Loucy (cell line): ENCODE data around the gene RPA1.

ENCODE experiments used
- H2AFZ ChIP-seq: fragments of 200-600 bp; sonication (generic); 2 replicates; pipeline ENCODE4 v1.6.0; 2016; ENCODE audit warnings: antibody characterized with exemption, mild to moderate bottlenecking, low read length, moderate library complexity
- H3F3A ChIP-seq: fragments of 200-600 bp; 2 replicates; pipeline ENCODE4 v1.6.0; 2016; ENCODE audit warnings: antibody characterized with exemption, low read depth, mild to moderate bottlenecking
- H3K27me3 ChIP-seq: fragments of 200-600 bp; sonication (generic); 2 replicates; pipeline ENCODE4 v1.6.1; 2014; ENCODE audit warnings: low read length, mild to moderate bottlenecking; ENCODE audit not compliant: insufficient read depth, poor library complexity, severe bottlenecking
- H3K36me3 ChIP-seq: fragments of 200-600 bp; sonication (generic); 2 replicates; pipeline ENCODE4 v1.6.1; 2016; ENCODE audit warnings: low read length; ENCODE audit not compliant: insufficient read depth
- H3K4me1 ChIP-seq: fragments of 200-600 bp; sonication (generic); 2 replicates; pipeline ENCODE4 v1.5.1; 2014; ENCODE audit warnings: low read length, mild to moderate bottlenecking; ENCODE audit not compliant: insufficient read depth, poor library complexity, severe bottlenecking
- H3K4me2 ChIP-seq: fragments of 200-600 bp; sonication (generic); 2 replicates; pipeline ENCODE4 v1.6.0; 2014; ENCODE audit warnings: antibody characterized with exemption, low read length, low read depth, mild to moderate bottlenecking; ENCODE audit not compliant: poor library complexity, severe bottlenecking
- H3K4me3 ChIP-seq: fragments of 200-600 bp; sonication (generic); 2 replicates; pipeline ENCODE4 v1.5.1; 2014; ENCODE audit warnings: low read length, mild to moderate bottlenecking, mixed read lengths; ENCODE audit not compliant: poor library complexity, severe bottlenecking
- H3K79me2 ChIP-seq: fragments of 200-600 bp; sonication (generic); 2 replicates; pipeline ENCODE4 v1.6.1; 2014; ENCODE audit warnings: low read length; ENCODE audit not compliant: insufficient read depth
- H3K9ac ChIP-seq: fragments of 200-600 bp; sonication (generic); 2 replicates; pipeline ENCODE4 v1.6.0; 2014; ENCODE audit warnings: mild to moderate bottlenecking, low read depth, low read length, moderate library complexity; ENCODE audit not compliant: poor library complexity, severe bottlenecking
- H3K9me2 ChIP-seq: fragments of 200-600 bp; sonication (generic); replicated peaks from 2 replicates; pipeline ENCODE4 v1.6.1; 2016; ENCODE audit warnings: low read depth, low read length, mixed read lengths
- H3K9me3 ChIP-seq: fragments of 200-600 bp; sonication (generic); 2 replicates; pipeline ENCODE4 v1.6.1; 2014; ENCODE audit warnings: mild to moderate bottlenecking, antibody characterized with exemption, low read length, low read depth; ENCODE audit not compliant: insufficient read depth
- H4K20me1 ChIP-seq: fragments of 200-600 bp; sonication (generic); 2 replicates; pipeline ENCODE4 v1.6.0; 2014; ENCODE audit warnings: antibody characterized with exemption, low read length, mild to moderate bottlenecking; ENCODE audit not compliant: insufficient read depth, poor library complexity, severe bottlenecking
- CTCF ChIP-seq: fragments of 200-600 bp; sonication (generic); conservative IDR thresholded peaks from 2 replicates; pipeline ENCODE4 v1.5.1; 2014; ENCODE audit warnings: mild to moderate bottlenecking, antibody characterized with exemption, low read length
- EZH2phosphoT487 ChIP-seq: fragments of 200-600 bp; IDR thresholded peaks from 2 replicates; pipeline ENCODE4 v1.6.1; 2018; ENCODE audit warnings: antibody characterized with exemption, mild to moderate bottlenecking, moderate library complexity, borderline replicate concordance

Gene RPA1

GRCh38 chr17:1787301-1787902, 42.4 kb upstream of the RPA1 start:
- Histone ChIP-seq H3F3A (no peaks in the 10 kb centered on the region), H3K36me3 (peaks cover 47% of the 10 kb centered on the region; the same call in 1 of the 2 replicates)

GRCh38 chr17:1789936-1790335, 39.9 kb upstream of the RPA1 start:
- no peak overlapping the region for H3K9ac ChIP-seq
- no peaks in the 10 kb centered on the region for H3K4me1 ChIP-seq
- H2AFZ ChIP-seq, result no peak overlapping the region

More at GRCh38 chr17:1787301-1787902, 42.4 kb upstream of the RPA1 start:
- H3K27me3 ChIP-seq, result no peaks in the 10 kb centered on the region
- H3K4me1 ChIP-seq, result no peaks in the 10 kb centered on the region
- H4K20me1 ChIP-seq, result no peaks in the 10 kb centered on the region
- no peaks in the 10 kb centered on the region for H3K9me3 ChIP-seq
- H3K9me2 ChIP-seq, result no peaks in the 10 kb centered on the region
- no peaks in the 10 kb centered on the region for H3K79me2 ChIP-seq
- no peak overlapping the region for H3K9ac ChIP-seq
- H3K4me2 ChIP-seq, result no peak overlapping the region
- no peak overlapping the region for H3K4me3 ChIP-seq
- H2AFZ ChIP-seq, result no peak overlapping the region
- no peak for TF ChIP-seq CTCF
- TF ChIP-seq EZH2phosphoT487, result no peak

GRCh38 chr17:1792495-1793446, 37.0 kb upstream of the RPA1 start:
- Histone ChIP-seq H3K79me2 (peaks cover 18% of the 10 kb centered on the region; the same call in 1 of the 2 replicates), H3K27me3 (no peaks in the 10 kb centered on the region), H3K4me2 (no peak overlapping the region), H3K9ac (no peak overlapping the region), H3F3A (no peaks in the 10 kb centered on the region), H3K9me2 (no peaks in the 10 kb centered on the region), H3K4me3 (no peak overlapping the region), H3K9me3 (no peaks in the 10 kb centered on the region), H3K4me1 (no peaks in the 10 kb centered on the region), H2AFZ (no peak overlapping the region), H4K20me1 (no peaks in the 10 kb centered on the region), H3K36me3 (peaks cover 4% of the 10 kb centered on the region; the same call in 1 of the 2 replicates)
- TF ChIP-seq CTCF (no peak), EZH2phosphoT487 (no peak)

More at GRCh38 chr17:1789936-1790335, 39.9 kb upstream of the RPA1 start:
- no peaks in the 10 kb centered on the region for H3K27me3 ChIP-seq
- no peaks in the 10 kb centered on the region for H3K9me2 ChIP-seq
- TF ChIP-seq CTCF (no peak), EZH2phosphoT487 (no peak)
- no peaks in the 10 kb centered on the region for H3K9me3 ChIP-seq
- no peaks in the 10 kb centered on the region for H4K20me1 ChIP-seq
- no peak overlapping the region for H3K4me2 ChIP-seq
- peaks cover 10% of the 10 kb centered on the region; the same call in 1 of the 2 replicates for H3K79me2 ChIP-seq
- peaks cover 28% of the 10 kb centered on the region; the same call in 1 of the 2 replicates for H3K36me3 ChIP-seq
- H3F3A ChIP-seq, result no peaks in the 10 kb centered on the region
- H3K4me3 ChIP-seq, result no peak overlapping the region
